Measurements from ENCODE around the gene INS.
"Not testable (repeated sequence)": the region's sequence is repeated elsewhere in the genome, so short reads cannot be mapped to it uniquely, and the experiment has no call there.

INS gene

GRCh38 chr11:2130881-2131352 lies 30.1 kb downstream of the INS start:
- no peak for DNase-seq

GRCh38 chr11:2129699-2130366 lies 31.2 kb downstream of the INS start:
- no peak for DNase-seq

- no peak for DNase-seq
Observed at GRCh38 chr11:2129308-2129698, 31.7 kb downstream of the INS start.

GRCh38 chr11:2128511-2129307 lies 32.3 kb downstream of the INS start:
- no peak for DNase-seq

GRCh38 chr11:2128130-2128510 lies 32.9 kb downstream of the INS start:
- no peak for DNase-seq

- no peak for DNase-seq
Observed at GRCh38 chr11:2127482-2128129, 33.4 kb downstream of the INS start.

GRCh38 chr11:2126520-2127085 lies 34.4 kb downstream of the INS start:
- DNase-seq = no peak

- not testable (repeated sequence) for DNase-seq
Observed at GRCh38 chr11:2124736-2125484, 36.1 kb downstream of the INS start.

- DNase-seq = no peak
Observed at GRCh38 chr11:2123628-2123960, 37.4 kb downstream of the INS start.

- no peak for DNase-seq
Observed at GRCh38 chr11:2122907-2123627, 37.9 kb downstream of the INS start.

- DNase-seq = no peak
Observed at GRCh38 chr11:2122222-2122906, 38.6 kb downstream of the INS start.

GRCh38 chr11:2121227-2122130 lies 39.5 kb downstream of the INS start:
- DNase-seq = no peak

GRCh38 chr11:2120359-2121100 lies 40.5 kb downstream of the INS start:
- DNase-seq = no peak

- no peak for DNase-seq
Observed at GRCh38 chr11:2118677-2119076, 42.3 kb downstream of the INS start.

GRCh38 chr11:2116680-2117079 lies 44.3 kb downstream of the INS start:
- DNase-seq = no peak

GRCh38 chr11:2115308-2115707 lies 45.7 kb downstream of the INS start:
- DNase-seq = no peak

- no peak for DNase-seq
Observed at GRCh38 chr11:2114430-2115241, 46.4 kb downstream of the INS start.

- no peak for DNase-seq
Observed at GRCh38 chr11:2113776-2114175, 47.2 kb downstream of the INS start.

GRCh38 chr11:2110521-2110920 lies 50.5 kb downstream of the INS start:
- no peak for DNase-seq
